Endothelial cell of umbilical vein (primary cell): ENCODE measurements around the gene YWHAG. TPM values are rescaled to one million over a fixed set of nuclear protein-coding genes. Genes with fewer than 3 reads are reported as not detected.

Experiments used
- BruUV-seq: library from RNA; stranded (reverse); fragments of 400-500 nt; replicated peaks from 2 replicates; lab custom pipeline; 2021; lab: Mats Ljungman, UMichigan
- CTCF ChIA-PET: fragments of 300-600, 350-600 bp; sonication (Branson Sonifier 250); formaldehyde crosslinking; loops from one replicate; lab custom pipeline; 2021; ENCODE audit warnings: antibody characterized with exemption, inconsistent platforms; lab: Charles Lee
- POLR2A ChIA-PET: fragments of 300-600, 350-600 bp; sonication (Branson Sonifier 250); formaldehyde crosslinking; loops from one replicate; lab custom pipeline; 2021; ENCODE audit warnings: antibody characterized with exemption, inconsistent platforms; lab: Charles Lee
- DNase-seq: peaks from one replicate; pipeline ENCODE4 v3.0.0-alpha.2; 2011; ENCODE audit warnings: low read depth, low spot score
- FAIRE-seq: peaks from 2 replicates; lab custom pipeline; 2011; peaks lifted over from hg19 to GRCh38; lab: Jason Lieb, UNC
- H2AFZ ChIP-seq: 2 replicates; pipeline ENCODE4 v1.6.0; 2012; ENCODE audit warnings: low read depth, low read length, control low read depth, inconsistent platforms
- H3K27ac ChIP-seq: 2 replicates; pipeline ENCODE4 v1.5.1; 2011; ENCODE audit warnings: low read depth, mild to moderate bottlenecking, control low read depth, low read length, moderate library complexity; ENCODE audit not compliant: insufficient read depth
- H3K27me3 ChIP-seq, 2 experiments: 2 replicates each; pipeline versions ENCODE4 v1.6.0 to v1.6.1; 2011; ENCODE audit warnings: low read length in 2 of 2, mixed read lengths in 1 of 2; ENCODE audit not compliant: control insufficient read depth in 2 of 2, insufficient read depth in 2 of 2
- H3K36me3 ChIP-seq, 2 experiments: 2 replicates in 1 of 2; 3 replicates in 1 of 2; pipeline ENCODE4 v1.5.1; 2011; ENCODE audit warnings: low read length in 2 of 2, mild to moderate bottlenecking in 1 of 2, moderate library complexity in 1 of 2; ENCODE audit not compliant: control insufficient read depth in 2 of 2, insufficient read depth in 2 of 2; ENCODE audit errors: extremely low read depth in 1 of 2
- H3K4me1 ChIP-seq: 3 replicates; pipeline ENCODE4 v1.5.1; 2011; ENCODE audit warnings: mild to moderate bottlenecking, low read length; ENCODE audit not compliant: control insufficient read depth, insufficient read depth; ENCODE audit errors: extremely low read depth
- H3K4me2 ChIP-seq: 2 replicates; pipeline ENCODE4 v1.6.1; 2011; ENCODE audit warnings: low read length, control low read depth, mixed read lengths; ENCODE audit not compliant: insufficient read depth
- H3K4me3 ChIP-seq, 3 experiments: fragments of 200-600 bp in 1 of 3; sonication (generic), shearing (Covaris generic) in 1 of 3; replicated peaks in 1 of 3; 2 replicates each; pipeline ENCODE4 v1.5.1; 2011 to 2016; ENCODE audit warnings: control low read depth in 3 of 3, low read length in 3 of 3, mild to moderate bottlenecking in 2 of 3, inconsistent platforms in 1 of 3, low read depth in 1 of 3, moderate library complexity in 1 of 3; ENCODE audit not compliant: insufficient read depth in 1 of 3
- H3K79me2 ChIP-seq: 2 replicates; pipeline ENCODE4 v1.6.0; 2012; ENCODE audit warnings: low read length, inconsistent platforms; ENCODE audit not compliant: control insufficient read depth, insufficient read depth
- H3K9ac ChIP-seq: replicated peaks from 2 replicates; pipeline ENCODE3; 2011; ENCODE audit warnings: low read length, control low read depth; ENCODE audit not compliant: insufficient read depth; ENCODE audit errors: extremely low read depth
- H3K9me1 ChIP-seq: replicated peaks from 3 replicates; pipeline ENCODE4 v1.6.0; 2011; ENCODE audit warnings: mild to moderate bottlenecking, low read length; ENCODE audit not compliant: control insufficient read depth, insufficient read depth; ENCODE audit errors: extremely low read depth
- H3K9me3 ChIP-seq: replicated peaks from 2 replicates; pipeline ENCODE4 v1.5.1; 2012; ENCODE audit warnings: low read length, inconsistent platforms; ENCODE audit not compliant: control insufficient read depth, insufficient read depth
- H4K20me1 ChIP-seq: replicated peaks from 2 replicates; pipeline ENCODE3; 2011; ENCODE audit warnings: mild to moderate bottlenecking, low read length; ENCODE audit not compliant: control insufficient read depth, insufficient read depth; ENCODE audit errors: extremely low read depth
- EZH2 ChIP-seq: IDR thresholded peaks from 2 replicates; pipeline ENCODE4 v1.6.1; 2012; ENCODE audit warnings: borderline replicate concordance, low read depth, mild to moderate bottlenecking, moderate library complexity, low read length, inconsistent platforms; ENCODE audit not compliant: severe bottlenecking
- FOS ChIP-seq: IDR thresholded peaks from 2 replicates; pipeline ENCODE4 v1.6.1; 2011; ENCODE audit warnings: mild to moderate bottlenecking, low read length, moderate library complexity, borderline replicate concordance; ENCODE audit not compliant: insufficient read depth
- GATA2 ChIP-seq: IDR thresholded peaks from 2 replicates; pipeline ENCODE4 v1.7.0; 2011; ENCODE audit warnings: low read depth, mild to moderate bottlenecking, moderate library complexity, mixed read lengths, low read length; ENCODE audit not compliant: insufficient read length, insufficient read depth
- JUN ChIP-seq: IDR thresholded peaks from 2 replicates; pipeline ENCODE4 v1.6.1; 2011; ENCODE audit warnings: borderline replicate concordance, low read depth; ENCODE audit not compliant: insufficient read length, insufficient read depth
- MYC ChIP-seq: IDR thresholded peaks from one replicate; pipeline ENCODE4 v1.6.1; 2011; ENCODE audit warnings: mild to moderate bottlenecking, low read depth, low read length
- POLR2A ChIP-seq: IDR thresholded peaks from 2 replicates; pipeline ENCODE4 v1.6.1; 2012; ENCODE audit warnings: low read depth, mild to moderate bottlenecking, control low read depth, low read length
- POLR2AphosphoS5 ChIP-seq: IDR thresholded peaks from 2 replicates; pipeline ENCODE4 v1.6.1; 2012; ENCODE audit warnings: low read depth, mild to moderate bottlenecking, control low read depth, low read length, moderate library complexity; ENCODE audit not compliant: insufficient read depth
- dilution Hi-C: fragments of 300-500 bp; cut with MboI; formaldehyde crosslinking; loops from one replicate; pipeline ENCODE4 v1.15.0; 2019; ENCODE audit warnings: low sequenced_read_pairs; ENCODE audit not compliant: extremely low pct_ligation_motif_present
- intact Hi-C: fragments of 100-400 bp; cut with micrococcal nuclease; formaldehyde crosslinking; loops from one replicate; pipeline ENCODE4 v1.10.0; 2022
- polyA plus RNA-seq, 4 experiments: library from polyadenylated mRNA; depleted of rRNA in 3 of 4; stranded (reverse) in 3 of 4; unstranded in 1 of 4; fragments of >200 nt; gene quantifications; 2 replicates each; pipeline versions ENCODE4 v1.2.1 to v1.2.3, GENCODE V29; 2011 to 2012; ENCODE audit warnings: missing spikeins in 1 of 4
- total RNA-seq: library from RNA; stranded (reverse); gene quantifications from 2 replicates; pipeline ENCODE4 v1.2.3, GENCODE V29; 2021
- TF ChIP-seq, protein P1 (sequence below): IDR thresholded peaks from 2 replicates; pipeline ENCODE4 v1.6.1; 2011; ENCODE audit not compliant: insufficient read depth, insufficient read length
- TF ChIP-seq, protein P2 (sequence below), 2 donors: IDR thresholded peaks; 1 replicate in 1 of 2; 2 replicates in 1 of 2; pipeline ENCODE4 v1.5.1; 2011; ENCODE audit warnings: low read length in 2 of 2, mild to moderate bottlenecking in 2 of 2, moderate library complexity in 2 of 2, control low read depth in 1 of 2, inconsistent platforms in 1 of 2, low read depth in 1 of 2; ENCODE audit not compliant: insufficient read depth in 1 of 2; ENCODE audit errors: extremely low read depth in 1 of 2

YWHAG gene
- total and polyA plus RNA-seq, 2 donors (not counting 3 experiments of a cell fraction or from before 2014, with no cell fraction given): 55.6 to 205 TPM

DNA sequence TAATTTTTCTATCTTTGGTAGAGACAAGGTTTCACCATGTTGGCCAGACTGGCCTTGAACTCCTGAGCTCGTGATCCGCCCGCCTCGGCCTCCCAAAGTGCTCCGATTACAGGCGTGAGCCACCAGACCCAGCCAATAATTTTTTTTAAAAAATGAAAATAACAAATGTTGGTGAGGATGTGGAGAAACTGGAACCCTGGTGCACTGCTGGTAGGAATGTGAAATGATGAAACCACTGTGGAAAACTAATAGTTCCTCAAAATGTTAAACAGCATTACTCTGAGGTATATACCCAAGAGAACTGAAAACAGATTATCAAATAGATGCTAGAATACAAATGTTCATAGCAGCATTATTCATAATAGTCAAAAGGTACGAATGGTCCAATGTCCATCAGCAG, 23.0 kb upstream of the YWHAG start:
- CTCF ChIA-PET: no interaction called here

More for the DNA sequence above, 23.0 kb upstream of the YWHAG start:
- peaks cover 15% of the 10 kb centered on the region for H3K4me1 ChIP-seq
- H3K9ac ChIP-seq: no peak overlapping the region
- H3K27me3 ChIP-seq: no peaks in the 10 kb centered on the region
- BruUV-seq: no TSS peak
- no peak for FAIRE-seq
- TF ChIP-seq GATA2: no peak
- TF ChIP-seq POLR2AphosphoS5: no peak
- no peak for TF ChIP-seq JUN
- TF ChIP-seq, protein P1, sequence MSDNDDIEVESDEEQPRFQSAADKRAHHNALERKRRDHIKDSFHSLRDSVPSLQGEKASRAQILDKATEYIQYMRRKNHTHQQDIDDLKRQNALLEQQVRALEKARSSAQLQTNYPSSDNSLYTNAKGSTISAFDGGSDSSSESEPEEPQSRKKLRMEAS: no peak
- TF ChIP-seq EZH2: no peak
- TF ChIP-seq, protein P2, sequence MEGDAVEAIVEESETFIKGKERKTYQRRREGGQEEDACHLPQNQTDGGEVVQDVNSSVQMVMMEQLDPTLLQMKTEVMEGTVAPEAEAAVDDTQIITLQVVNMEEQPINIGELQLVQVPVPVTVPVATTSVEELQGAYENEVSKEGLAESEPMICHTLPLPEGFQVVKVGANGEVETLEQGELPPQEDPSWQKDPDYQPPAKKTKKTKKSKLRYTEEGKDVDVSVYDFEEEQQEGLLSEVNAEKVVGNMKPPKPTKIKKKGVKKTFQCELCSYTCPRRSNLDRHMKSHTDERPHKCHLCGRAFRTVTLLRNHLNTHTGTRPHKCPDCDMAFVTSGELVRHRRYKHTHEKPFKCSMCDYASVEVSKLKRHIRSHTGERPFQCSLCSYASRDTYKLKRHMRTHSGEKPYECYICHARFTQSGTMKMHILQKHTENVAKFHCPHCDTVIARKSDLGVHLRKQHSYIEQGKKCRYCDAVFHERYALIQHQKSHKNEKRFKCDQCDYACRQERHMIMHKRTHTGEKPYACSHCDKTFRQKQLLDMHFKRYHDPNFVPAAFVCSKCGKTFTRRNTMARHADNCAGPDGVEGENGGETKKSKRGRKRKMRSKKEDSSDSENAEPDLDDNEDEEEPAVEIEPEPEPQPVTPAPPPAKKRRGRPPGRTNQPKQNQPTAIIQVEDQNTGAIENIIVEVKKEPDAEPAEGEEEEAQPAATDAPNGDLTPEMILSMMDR (IDR thresholded peaks at IDR 0.05; ENCODE audit: extremely low read depth in 1 of 2, insufficient read depth in 1 of 2, low read depth in 1 of 2, low read length in 2 of 2): no peak
- no peak for TF ChIP-seq FOS
- TF ChIP-seq MYC: no peak
- TF ChIP-seq POLR2A: no peak
- H4K20me1 ChIP-seq: no peaks in the 10 kb centered on the region
- no peaks in the 10 kb centered on the region for H3K36me3 ChIP-seq
- H2AFZ ChIP-seq: no peak overlapping the region
- H3K9me3 ChIP-seq: no peaks in the 10 kb centered on the region
- no peaks in the 10 kb centered on the region for H3K9me1 ChIP-seq
- no peak for DNase-seq
- intact Hi-C loops: no loop called here
- H3K27ac ChIP-seq: no peak overlapping the region
- dilution Hi-C loops: no loop called here
- no peaks in the 10 kb centered on the region for H3K79me2 ChIP-seq
- POLR2A ChIA-PET: no interaction called here
- no peak overlapping the region for H3K4me3 ChIP-seq
- no peak overlapping the region for H3K4me2 ChIP-seq
